HG03460 (cell line): ENCODE data around the gene ISG15.
"Not testable (repeated sequence)": the region's sequence is repeated elsewhere in the genome, so short reads cannot be mapped to it uniquely, and the experiment has no call there.

Experiments used
- ATAC-seq: cut with Tn5 transposase; IDR thresholded peaks from one replicate; pipeline ENCODE4 v1.9.1; 2021; ENCODE audit not compliant: unreplicated experiment

Gene ISG15

GRCh38 chr1:975365-975764, 37.9 kb upstream of the ISG15 start:
- no peak for ATAC-seq

DNA sequence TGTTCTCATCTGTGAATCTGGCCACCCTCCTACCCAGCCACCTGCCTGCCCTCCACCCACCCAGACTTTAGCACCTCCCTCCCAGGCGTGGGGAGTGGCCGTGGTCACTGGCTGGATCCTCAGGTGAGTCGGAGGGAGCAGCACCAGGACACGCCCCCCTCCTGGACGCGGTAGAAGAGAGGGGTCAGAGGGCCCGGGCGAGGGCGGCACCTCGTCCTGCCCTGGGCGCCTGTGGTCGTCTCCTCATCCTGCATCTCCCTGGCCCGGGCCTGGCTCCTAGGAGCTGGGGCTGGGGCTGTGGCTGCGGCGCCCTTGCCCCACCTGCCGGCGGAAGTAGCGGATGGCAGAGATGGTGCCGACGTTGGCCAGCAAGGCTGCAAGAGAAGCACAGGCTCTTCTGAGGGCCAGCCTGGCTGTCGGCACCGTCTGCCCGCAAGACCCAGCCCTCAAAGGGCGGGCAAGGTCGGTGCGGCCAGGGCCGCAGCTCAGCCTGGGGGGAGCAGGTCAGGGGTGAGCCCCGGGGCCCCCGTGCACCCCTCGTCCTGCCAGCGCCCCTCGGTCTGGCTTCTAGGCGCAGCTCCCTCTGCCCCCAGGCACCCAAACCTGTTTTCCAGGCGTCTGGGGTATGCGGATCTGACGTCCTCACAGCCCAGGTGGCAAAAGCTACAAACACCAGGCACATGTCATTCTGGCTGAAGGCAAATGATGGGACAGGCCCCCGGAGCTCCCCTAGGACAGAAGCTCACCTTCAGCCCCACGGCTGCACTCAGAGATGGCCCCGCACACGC, 37.2 kb upstream of the ISG15 start:
- ATAC-seq = no peak

- ATAC-seq = not testable (repeated sequence)
Measured at GRCh38 chr1:976791-977190, 36.5 kb upstream of the ISG15 start.

GRCh38 chr1:978069-978834, 35.0 kb upstream of the ISG15 start:
- no peak for ATAC-seq

DNA sequence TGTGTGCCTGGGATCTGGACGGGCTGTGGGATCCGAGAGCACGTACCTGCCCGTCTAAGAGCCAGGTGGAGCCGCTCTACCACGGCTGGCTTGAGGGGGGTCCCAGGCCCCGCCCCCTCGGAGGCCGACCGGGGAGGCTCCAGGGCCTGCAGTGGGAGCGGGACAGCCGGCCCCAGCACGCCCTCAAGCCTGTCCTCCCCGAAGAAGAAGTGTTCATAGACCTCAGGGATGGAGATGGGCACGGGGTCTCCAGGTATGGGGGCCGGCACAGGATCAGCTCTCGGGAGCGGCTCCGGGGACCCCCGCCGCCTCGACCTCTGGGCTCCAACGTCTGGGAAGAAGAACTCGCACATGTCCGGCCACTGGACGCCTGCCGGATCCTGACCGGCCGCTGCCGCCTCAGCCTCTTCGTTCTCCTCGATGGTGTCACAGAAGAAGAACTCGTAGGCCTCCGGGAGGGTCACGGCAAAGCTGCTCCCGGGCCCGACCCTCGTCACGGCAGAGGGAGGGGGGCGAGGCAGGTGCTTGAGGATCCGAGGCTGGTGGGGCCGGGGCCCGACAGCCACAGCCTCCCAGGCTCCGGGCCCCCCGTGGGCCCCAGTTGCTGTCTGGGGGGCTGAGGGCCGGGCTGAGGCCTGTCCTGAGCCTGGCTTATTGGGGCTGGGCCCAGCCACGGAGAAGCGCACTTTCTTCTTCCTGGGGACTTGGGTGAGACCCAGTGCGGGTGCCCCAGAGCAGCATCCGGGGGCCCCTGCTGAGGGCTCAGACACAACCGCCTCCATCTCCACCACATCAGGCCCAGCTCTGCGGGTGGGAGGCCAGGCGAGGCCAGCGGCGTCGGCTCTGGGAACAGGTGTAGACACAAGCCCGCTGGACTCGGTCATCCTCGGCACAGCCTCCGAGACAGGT, 34.2 kb upstream of the ISG15 start:
- no peak for ATAC-seq

DNA sequence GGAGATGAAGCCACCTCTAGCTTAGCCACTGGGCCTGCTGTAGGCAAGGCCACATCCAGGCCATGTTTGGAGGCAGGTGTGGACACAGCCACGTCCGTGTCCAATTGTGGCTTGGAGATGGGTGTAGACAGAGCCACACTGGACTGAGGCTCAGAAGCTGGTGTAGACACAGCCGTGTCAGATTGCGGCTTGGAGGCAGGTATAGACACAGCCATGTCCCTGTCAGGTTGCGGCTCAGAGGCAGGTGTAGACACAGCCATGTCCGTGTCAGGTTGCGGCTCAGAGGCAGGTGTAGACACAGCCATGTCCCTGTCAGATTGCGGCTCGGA, 33.6 kb upstream of the ISG15 start:
- no peak for ATAC-seq

DNA sequence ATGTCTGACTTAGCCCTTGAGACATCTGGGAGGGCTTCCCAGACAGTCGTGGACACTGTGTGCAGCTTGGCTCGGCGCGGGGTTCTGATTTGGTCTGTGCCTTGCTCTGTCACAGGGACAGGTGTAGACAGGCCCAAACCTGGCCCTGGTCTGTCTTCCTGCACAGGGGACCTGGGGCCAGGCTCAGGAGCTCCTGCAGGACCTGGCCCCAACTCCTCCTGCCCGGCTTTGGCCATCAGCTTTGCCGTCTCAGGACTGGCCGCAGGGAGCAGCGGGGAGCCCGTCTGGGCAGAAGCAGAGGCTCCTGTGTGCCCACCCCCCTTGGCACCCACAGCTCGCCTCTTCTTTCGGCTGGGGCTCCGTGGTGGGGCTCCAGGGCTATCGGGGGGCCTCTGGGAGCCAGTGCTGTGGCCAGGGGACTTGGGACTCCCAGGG, 33.1 kb upstream of the ISG15 start:
- no peak for ATAC-seq

- ATAC-seq = no peak
Measured at GRCh38 chr1:980602-981395, 32.5 kb upstream of the ISG15 start.

DNA sequence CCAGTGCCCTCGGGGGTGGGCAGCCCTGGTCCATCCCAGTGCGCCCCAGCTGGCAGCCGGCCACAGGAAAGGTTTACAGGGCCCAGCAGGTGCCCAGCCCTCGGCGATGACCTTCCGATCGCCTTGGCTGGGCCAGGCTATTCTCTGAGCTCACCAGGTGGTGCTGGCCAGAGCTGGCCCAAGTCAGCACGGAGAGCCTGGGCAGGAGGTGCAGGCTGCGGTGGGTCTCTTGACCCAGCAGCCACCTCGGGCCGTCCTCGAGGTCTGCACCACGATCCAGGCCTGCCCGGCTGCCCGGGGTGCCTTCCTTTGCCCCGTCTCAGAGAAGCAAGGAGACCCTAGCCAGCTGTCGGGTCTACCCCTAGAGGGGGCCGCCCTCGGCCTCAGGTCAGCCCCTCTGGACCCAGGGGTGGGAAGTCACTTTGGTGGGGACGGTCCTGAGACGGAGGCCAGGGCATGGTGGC, 31.8 kb upstream of the ISG15 start:
- ATAC-seq = no peak

DNA sequence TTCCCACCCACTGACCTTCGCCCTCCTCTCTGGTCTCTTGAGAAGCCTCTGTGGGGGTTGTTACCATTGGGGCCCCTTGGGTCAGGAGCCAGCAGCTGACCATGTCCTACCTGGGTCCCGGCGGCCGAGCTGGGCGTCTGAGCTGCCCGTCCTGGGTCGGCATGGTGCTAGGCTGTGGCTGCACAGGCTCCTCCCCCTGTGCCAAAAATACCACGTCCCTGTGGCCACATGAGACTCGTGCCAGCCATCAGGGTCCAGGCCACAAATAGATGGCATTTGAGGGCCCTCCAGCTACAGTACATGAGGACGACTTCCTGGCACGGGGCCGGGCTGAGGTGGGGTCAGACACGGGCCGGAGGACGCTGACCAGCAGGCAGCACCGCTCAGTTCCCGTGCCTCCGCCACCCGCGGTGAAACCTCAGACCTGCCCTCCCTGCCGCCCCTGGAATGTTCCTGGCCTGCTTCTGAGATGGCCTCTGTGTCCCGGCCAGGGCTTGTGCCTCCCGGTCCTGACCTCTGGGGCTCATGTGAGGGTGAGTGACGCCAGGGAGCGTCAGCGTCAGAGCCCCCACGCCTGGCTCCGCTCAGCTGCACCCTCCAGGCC, 31.2 kb upstream of the ISG15 start, which contains the start of gene PERM1:
PERM1 (minus strand) TSS at position 139 of the 604 bp plus-strand sequence. CDS start 1,064 bp downstream, outside the sequence.
- ATAC-seq = no peak

GRCh38 chr1:982765-983436, 30.4 kb upstream of the ISG15 start:
- no peak for ATAC-seq

DNA sequence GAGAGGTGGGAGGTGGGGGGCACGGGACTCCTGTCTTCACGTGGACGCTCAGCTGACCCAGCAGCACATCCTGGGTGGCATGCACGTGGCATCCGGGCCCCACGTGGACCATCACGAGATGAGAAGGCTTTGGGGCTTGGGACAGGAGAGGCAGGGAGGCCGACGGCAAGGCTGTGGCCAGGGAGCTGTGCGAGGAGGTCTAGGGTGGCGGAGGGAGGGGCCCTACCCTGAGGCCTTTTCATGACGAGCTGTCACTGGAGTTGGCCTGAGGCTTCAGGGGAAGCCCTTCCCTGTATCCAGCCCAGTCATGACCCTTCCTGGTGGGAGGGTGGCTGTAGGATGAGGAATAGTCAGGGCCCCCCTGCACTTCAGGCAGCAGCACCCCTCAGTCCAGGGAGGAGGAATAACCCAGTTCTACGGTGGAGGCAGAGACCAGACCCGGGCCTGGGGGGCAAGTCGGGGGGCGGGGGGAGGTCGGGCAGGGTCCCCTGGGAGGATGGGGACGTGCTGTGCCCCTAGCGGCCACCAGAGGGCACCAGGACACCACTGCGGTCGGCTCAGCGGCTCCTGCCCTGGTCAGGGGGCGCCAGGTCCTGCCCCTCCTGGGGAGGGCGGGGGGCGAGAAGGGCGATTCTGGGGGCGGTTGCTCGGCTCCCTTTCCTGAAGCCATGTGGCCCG, 29.4 kb upstream of the ISG15 start:
- ATAC-seq = no peak

- no peak for ATAC-seq
Measured at GRCh38 chr1:984476-984814, 28.9 kb upstream of the ISG15 start.

DNA sequence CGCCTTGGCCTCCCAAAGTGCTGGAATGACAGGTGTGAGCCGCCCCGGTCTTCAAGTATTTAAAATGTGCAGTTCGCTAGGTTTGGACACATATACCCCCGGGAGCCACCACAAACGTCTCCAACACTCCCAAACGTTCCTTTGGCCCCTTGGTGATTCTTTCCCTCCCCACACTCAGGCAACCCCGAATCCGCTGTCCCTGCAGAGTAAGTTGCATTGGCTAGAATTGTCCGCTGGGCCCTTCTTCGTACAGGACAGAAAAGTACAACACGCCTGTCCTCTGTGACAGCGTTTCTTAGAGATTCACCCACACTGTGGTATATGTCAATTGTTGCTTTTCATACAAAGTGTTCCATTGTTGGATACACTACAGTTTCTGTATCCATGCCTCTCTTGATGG, 28.2 kb upstream of the ISG15 start:
- no peak for ATAC-seq

DNA sequence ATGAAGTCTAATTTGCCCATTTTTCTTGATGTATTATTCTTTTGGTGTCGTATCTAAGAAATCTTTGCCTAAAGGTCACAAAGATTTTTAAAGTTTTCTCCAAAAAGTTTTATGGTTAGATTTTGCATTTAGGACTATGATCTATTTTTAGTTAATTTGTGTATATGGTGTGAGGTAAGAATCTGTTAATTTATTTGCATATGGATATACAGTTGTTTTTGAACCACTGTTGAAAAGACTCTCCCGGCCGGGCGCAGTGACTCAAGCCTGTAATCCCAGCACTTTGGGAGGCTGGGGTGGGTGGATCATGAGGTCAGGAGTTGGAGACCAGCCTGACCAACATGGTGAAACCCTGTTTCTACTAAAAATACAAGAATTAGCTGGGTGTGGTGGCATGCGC, 25.2 kb upstream of the ISG15 start:
- not testable (repeated sequence) for ATAC-seq

DNA sequence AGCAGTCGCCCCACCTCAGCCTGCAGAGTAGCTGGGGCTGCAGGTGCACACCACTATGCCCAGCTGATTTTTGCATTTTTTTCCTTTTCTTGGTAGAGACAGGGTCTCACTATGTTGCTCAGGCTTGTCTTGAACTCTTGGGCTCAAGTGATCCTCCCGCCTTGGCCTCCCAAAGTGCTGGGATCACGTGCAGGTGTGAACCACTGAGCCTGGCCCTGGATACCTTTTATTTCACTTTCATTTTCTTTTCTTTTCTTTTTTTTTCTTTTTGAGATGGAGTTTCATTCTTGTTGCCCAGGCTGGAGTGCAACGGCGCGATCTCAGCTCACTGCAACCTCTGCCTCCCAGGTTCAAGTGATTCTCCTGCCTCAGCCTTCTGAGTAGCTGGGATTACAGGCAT, 22.0 kb upstream of the ISG15 start:
- ATAC-seq = not testable (repeated sequence)

GRCh38 chr1:991895-992294, 21.4 kb upstream of the ISG15 start:
- no peak for ATAC-seq

GRCh38 chr1:992362-992761, 20.9 kb upstream of the ISG15 start:
- no peak for ATAC-seq

GRCh38 chr1:993379-993995, 19.8 kb upstream of the ISG15 start:
- ATAC-seq = no peak
